Measurements from ENCODE around the gene SOBP.
A peak's percentile ranks its signal among the peaks of the same experiment; 100 is the strongest.

SOBP gene

DNA sequence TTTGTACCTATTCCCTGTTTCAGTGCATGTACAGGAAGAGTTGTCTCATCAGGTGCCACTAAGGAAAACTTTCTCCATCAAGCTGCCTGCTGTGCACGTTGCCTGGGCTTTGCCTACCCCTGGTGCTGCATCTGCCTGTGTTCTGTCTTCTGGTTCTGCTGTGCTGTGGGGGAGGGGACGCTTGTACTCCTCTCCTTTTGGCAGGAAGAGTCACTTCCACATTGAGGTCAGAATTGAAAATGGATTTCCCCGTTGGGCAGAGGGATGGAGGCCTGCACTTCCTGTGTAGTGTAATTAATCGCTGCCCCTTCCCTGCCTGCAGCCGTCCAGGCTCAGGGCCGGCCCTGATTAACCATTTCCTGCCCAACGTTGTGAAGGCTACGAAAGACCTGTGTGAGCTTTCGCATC, 180.9 kb downstream of the SOBP start:
- ChIA-PET CTCF (interaction anchor here (0.5 to 1.8 kb wide), 4 partner anchors 33 to 486 kb away, joined by 3 to 7 read pairs (median 6); no protein-coding TSS in a partner anchor), POLR2A (interaction anchor here (0.7 to 1.8 kb wide), 2 partner anchors 212 to 415 kb away, joined by 3 to 4 read pairs; partner anchors contain the start of gene PDSS2)
- peaks cover 26% of the 10 kb centered on the region for H3K4me1 ChIP-seq (ENCODE audit: control insufficient read depth, insufficient read depth, low read length)
- H3K27ac ChIP-seq (ENCODE audit: extremely low read depth, low read depth, low read length): peak overlapping the region; percentile 26; the same call in 1 of the 2 replicates
- no peaks in the 10 kb centered on the region for H3K36me3 ChIP-seq (ENCODE audit: control insufficient read depth in 2 of 2, insufficient read depth in 1 of 2, low read length in 2 of 2)
- H3K9me3 ChIP-seq (ENCODE audit: control insufficient read depth, insufficient read depth, low read depth, low read length): no peaks in the 10 kb centered on the region
- H3K4me3 ChIP-seq (ENCODE audit: low read depth, low read length): no peak overlapping the region
- TF ChIP-seq ZNF114 (tag by site-specific recombination; IDR thresholded peaks at IDR 0.05) (no peak), SCRT2 (tag by site-specific recombination; IDR thresholded peaks at IDR 0.05) (no peak), ZNF248 (tag by site-specific recombination; IDR thresholded peaks at IDR 0.05) (no peak), ZIC2 (tag by site-specific recombination; IDR thresholded peaks at IDR 0.05) (peak; percentile 11; the same call in 1 of the 2 replicates), ZNF335 (tag by site-specific recombination; conservative IDR thresholded peaks at IDR 0.05) (peak; percentile 43; the same call in 1 of the 2 replicates), ZNF324 (tag by site-specific recombination; IDR thresholded peaks at IDR 0.05) (no peak), GLI2 (tag by site-specific recombination; IDR thresholded peaks at IDR 0.05; ENCODE audit: borderline replicate concordance, low read depth) (no peak), SP3 (tag by site-specific recombination; IDR thresholded peaks at IDR 0.05) (no peak), ZNF571 (tag by site-specific recombination; IDR thresholded peaks at IDR 0.05) (no peak), FEZF1 (tag by site-specific recombination; IDR thresholded peaks at IDR 0.05) (peak; percentile 63), ZNF433 (tag by site-specific recombination; IDR thresholded peaks at IDR 0.05; ENCODE audit: low read depth) (no peak), ZNF174 (tag by site-specific recombination; IDR thresholded peaks at IDR 0.05) (no peak), ZNF514 (tag by site-specific recombination; IDR thresholded peaks at IDR 0.05) (no peak), ZNF37A (tag by site-specific recombination; IDR thresholded peaks at IDR 0.05) (no peak), ZXDB (tag by site-specific recombination; IDR thresholded peaks at IDR 0.05) (0 out of 2 replicates have a peak, but pooled peaks have one; percentile 15), ZNF660 (tag by site-specific recombination; IDR thresholded peaks at IDR 0.05) (no peak), ZNF521 (tag by site-specific recombination; IDR thresholded peaks at IDR 0.05) (no peak), ZNF416 (tag by site-specific recombination; IDR thresholded peaks at IDR 0.05) (no peak), GLIS2 (tag by site-specific recombination; IDR thresholded peaks at IDR 0.05) (no peak), ZNF549 (tag by site-specific recombination; IDR thresholded peaks at IDR 0.05) (no peak), ZNF600 (tag by site-specific recombination; IDR thresholded peaks at IDR 0.05) (peak; percentile 99)
- TF ChIP-seq, protein P1, sequence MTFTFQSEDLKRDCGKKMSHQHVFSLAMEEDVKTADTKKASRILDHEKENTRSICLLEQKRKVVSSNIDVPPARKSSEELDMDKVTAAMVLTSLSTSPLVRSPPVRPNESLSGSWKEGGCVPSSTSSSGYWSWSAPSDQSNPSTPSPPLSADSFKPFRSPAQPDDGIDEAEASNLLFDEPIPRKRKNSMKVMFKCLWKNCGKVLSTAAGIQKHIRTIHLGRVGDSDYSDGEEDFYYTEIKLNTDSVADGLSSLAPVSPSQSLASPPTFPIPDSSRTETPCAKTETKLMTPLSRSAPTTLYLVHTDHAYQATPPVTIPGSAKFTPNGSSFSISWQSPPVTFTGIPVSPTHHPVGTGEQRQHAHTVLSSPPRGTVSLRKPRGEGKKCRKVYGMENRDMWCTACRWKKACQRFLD (tag by site-specific recombination; IDR thresholded peaks at IDR 0.05): no peak
- TF ChIP-seq, protein P2, sequence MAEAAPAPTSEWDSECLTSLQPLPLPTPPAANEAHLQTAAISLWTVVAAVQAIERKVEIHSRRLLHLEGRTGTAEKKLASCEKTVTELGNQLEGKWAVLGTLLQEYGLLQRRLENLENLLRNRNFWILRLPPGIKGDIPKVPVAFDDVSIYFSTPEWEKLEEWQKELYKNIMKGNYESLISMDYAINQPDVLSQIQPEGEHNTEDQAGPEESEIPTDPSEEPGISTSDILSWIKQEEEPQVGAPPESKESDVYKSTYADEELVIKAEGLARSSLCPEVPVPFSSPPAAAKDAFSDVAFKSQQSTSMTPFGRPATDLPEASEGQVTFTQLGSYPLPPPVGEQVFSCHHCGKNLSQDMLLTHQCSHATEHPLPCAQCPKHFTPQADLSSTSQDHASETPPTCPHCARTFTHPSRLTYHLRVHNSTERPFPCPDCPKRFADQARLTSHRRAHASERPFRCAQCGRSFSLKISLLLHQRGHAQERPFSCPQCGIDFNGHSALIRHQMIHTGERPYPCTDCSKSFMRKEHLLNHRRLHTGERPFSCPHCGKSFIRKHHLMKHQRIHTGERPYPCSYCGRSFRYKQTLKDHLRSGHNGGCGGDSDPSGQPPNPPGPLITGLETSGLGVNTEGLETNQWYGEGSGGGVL (tag by site-specific recombination; IDR thresholded peaks at IDR 0.05): no peak
- TF ChIP-seq, protein P3, sequence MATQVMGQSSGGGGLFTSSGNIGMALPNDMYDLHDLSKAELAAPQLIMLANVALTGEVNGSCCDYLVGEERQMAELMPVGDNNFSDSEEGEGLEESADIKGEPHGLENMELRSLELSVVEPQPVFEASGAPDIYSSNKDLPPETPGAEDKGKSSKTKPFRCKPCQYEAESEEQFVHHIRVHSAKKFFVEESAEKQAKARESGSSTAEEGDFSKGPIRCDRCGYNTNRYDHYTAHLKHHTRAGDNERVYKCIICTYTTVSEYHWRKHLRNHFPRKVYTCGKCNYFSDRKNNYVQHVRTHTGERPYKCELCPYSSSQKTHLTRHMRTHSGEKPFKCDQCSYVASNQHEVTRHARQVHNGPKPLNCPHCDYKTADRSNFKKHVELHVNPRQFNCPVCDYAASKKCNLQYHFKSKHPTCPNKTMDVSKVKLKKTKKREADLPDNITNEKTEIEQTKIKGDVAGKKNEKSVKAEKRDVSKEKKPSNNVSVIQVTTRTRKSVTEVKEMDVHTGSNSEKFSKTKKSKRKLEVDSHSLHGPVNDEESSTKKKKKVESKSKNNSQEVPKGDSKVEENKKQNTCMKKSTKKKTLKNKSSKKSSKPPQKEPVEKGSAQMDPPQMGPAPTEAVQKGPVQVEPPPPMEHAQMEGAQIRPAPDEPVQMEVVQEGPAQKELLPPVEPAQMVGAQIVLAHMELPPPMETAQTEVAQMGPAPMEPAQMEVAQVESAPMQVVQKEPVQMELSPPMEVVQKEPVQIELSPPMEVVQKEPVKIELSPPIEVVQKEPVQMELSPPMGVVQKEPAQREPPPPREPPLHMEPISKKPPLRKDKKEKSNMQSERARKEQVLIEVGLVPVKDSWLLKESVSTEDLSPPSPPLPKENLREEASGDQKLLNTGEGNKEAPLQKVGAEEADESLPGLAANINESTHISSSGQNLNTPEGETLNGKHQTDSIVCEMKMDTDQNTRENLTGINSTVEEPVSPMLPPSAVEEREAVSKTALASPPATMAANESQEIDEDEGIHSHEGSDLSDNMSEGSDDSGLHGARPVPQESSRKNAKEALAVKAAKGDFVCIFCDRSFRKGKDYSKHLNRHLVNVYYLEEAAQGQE (tag by site-specific recombination; IDR thresholded peaks at IDR 0.05): no peak
- TF ChIP-seq, protein P4, sequence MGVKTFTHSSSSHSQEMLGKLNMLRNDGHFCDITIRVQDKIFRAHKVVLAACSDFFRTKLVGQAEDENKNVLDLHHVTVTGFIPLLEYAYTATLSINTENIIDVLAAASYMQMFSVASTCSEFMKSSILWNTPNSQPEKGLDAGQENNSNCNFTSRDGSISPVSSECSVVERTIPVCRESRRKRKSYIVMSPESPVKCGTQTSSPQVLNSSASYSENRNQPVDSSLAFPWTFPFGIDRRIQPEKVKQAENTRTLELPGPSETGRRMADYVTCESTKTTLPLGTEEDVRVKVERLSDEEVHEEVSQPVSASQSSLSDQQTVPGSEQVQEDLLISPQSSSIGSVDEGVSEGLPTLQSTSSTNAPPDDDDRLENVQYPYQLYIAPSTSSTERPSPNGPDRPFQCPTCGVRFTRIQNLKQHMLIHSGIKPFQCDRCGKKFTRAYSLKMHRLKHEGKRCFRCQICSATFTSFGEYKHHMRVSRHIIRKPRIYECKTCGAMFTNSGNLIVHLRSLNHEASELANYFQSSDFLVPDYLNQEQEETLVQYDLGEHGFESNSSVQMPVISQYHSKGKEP (tag by site-specific recombination; IDR thresholded peaks at IDR 0.05): no peak
- TF ChIP-seq, protein P5, sequence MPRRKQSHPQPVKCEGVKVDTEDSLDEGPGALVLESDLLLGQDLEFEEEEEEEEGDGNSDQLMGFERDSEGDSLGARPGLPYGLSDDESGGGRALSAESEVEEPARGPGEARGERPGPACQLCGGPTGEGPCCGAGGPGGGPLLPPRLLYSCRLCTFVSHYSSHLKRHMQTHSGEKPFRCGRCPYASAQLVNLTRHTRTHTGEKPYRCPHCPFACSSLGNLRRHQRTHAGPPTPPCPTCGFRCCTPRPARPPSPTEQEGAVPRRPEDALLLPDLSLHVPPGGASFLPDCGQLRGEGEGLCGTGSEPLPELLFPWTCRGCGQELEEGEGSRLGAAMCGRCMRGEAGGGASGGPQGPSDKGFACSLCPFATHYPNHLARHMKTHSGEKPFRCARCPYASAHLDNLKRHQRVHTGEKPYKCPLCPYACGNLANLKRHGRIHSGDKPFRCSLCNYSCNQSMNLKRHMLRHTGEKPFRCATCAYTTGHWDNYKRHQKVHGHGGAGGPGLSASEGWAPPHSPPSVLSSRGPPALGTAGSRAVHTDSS (tag by site-specific recombination; IDR thresholded peaks at IDR 0.05): no peak
- TF ChIP-seq, protein P6, sequence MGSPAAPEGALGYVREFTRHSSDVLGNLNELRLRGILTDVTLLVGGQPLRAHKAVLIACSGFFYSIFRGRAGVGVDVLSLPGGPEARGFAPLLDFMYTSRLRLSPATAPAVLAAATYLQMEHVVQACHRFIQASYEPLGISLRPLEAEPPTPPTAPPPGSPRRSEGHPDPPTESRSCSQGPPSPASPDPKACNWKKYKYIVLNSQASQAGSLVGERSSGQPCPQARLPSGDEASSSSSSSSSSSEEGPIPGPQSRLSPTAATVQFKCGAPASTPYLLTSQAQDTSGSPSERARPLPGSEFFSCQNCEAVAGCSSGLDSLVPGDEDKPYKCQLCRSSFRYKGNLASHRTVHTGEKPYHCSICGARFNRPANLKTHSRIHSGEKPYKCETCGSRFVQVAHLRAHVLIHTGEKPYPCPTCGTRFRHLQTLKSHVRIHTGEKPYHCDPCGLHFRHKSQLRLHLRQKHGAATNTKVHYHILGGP (tag by site-specific recombination; IDR thresholded peaks at IDR 0.05): no peak
- TF ChIP-seq, protein P7, sequence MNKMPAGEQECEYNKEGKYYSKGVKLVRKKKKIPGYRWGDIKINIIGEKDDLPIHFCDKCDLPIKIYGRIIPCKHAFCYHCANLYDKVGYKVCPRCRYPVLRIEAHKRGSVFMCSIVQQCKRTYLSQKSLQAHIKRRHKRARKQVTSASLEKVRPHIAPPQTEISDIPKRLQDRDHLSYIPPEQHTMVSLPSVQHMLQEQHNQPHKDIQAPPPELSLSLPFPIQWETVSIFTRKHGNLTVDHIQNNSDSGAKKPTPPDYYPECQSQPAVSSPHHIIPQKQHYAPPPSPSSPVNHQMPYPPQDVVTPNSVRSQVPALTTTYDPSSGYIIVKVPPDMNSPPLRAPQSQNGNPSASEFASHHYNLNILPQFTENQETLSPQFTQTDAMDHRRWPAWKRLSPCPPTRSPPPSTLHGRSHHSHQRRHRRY (tag by site-specific recombination; IDR thresholded peaks at IDR 0.05): no peak

Data from HEK293 (cell line).